GM12878 (cell line): ENCODE results near the gene GPR34. TPM values are rescaled to one million over a fixed set of nuclear protein-coding genes. Genes with fewer than 3 reads are reported as not detected.

Experiments
- ATAC-seq: fragments of 200-7000 bp; cut with Tn5 transposase; 3 replicates; pipeline ENCODE4 v1.9.1; 2020; ENCODE audit warnings: mild to moderate bottlenecking, moderate library complexity
- BruUV-seq: library from RNA; stranded (reverse); fragments of 400-500 nt; replicated peaks from 2 replicates; lab custom pipeline; 2021; lab: Mats Ljungman, UMichigan
- CTCF ChIA-PET: fragments of 300-600 bp; sonication (Branson Sonifier 250); formaldehyde crosslinking; extraction: SDS; loops from one replicate; lab custom pipeline; 2021; ENCODE audit warnings: inconsistent platforms; lab: Yijun Ruan, JAX
- POLR2A ChIA-PET: fragments of 350-600 bp; formaldehyde crosslinking; extraction: SDS; loops from one replicate; lab custom pipeline; 2021; ENCODE audit warnings: inconsistent platforms; lab: Charles Lee
- RAD21 ChIA-PET: fragments of 300-600 bp; sonication (Branson Sonifier 250); formaldehyde crosslinking; loops from one replicate; lab custom pipeline; 2023; ENCODE audit warnings: antibody characterized with exemption; ENCODE audit not compliant: unreplicated experiment; lab: Charles Lee
- SMC1A ChIA-PET: fragments of 300-600 bp; sonication (Branson Sonifier 250); formaldehyde crosslinking; loops from one replicate; lab custom pipeline; 2023; ENCODE audit not compliant: unreplicated experiment, uncharacterized antibody; lab: Charles Lee
- DNase-seq: peaks from one replicate; pipeline ENCODE4 v3.0.0-alpha.2; 2011; ENCODE audit warnings: low read depth, low spot score
- FAIRE-seq: peaks from 3 replicates; lab custom pipeline; 2011; peaks lifted over from hg19 to GRCh38; lab: Jason Lieb, UNC
- H2AFZ ChIP-seq: 2 replicates; pipeline ENCODE4 v1.6.0; 2011; ENCODE audit warnings: low read depth, low read length, control low read depth; ENCODE audit not compliant: control insufficient read depth
- H3K27ac ChIP-seq: 2 replicates; pipeline ENCODE4 v1.5.1; 2011; ENCODE audit warnings: control low read depth; ENCODE audit not compliant: control insufficient read depth, insufficient read depth
- H3K27me3 ChIP-seq, 2 experiments: replicated peaks in 1 of 2; 2 replicates each; pipeline versions ENCODE4 v1.6.0 to v1.6.1; 2011; ENCODE audit warnings: low read length in 1 of 2; ENCODE audit not compliant: control insufficient read depth in 2 of 2, insufficient read depth in 2 of 2
- H3K36me3 ChIP-seq, 2 experiments: 2 replicates each; pipeline ENCODE4 v1.5.1; 2011; ENCODE audit warnings: low read length in 1 of 2; ENCODE audit not compliant: control insufficient read depth in 2 of 2, insufficient read depth in 2 of 2
- H3K4me1 ChIP-seq: 2 replicates; pipeline ENCODE4 v1.6.1; 2011; ENCODE audit warnings: mild to moderate bottlenecking, low read length, moderate library complexity, mixed read lengths; ENCODE audit not compliant: control insufficient read depth, insufficient read depth
- H3K4me2 ChIP-seq: 2 replicates; pipeline ENCODE4 v1.6.0; 2011; ENCODE audit warnings: control low read depth; ENCODE audit not compliant: control insufficient read depth, insufficient read depth
- H3K4me3 ChIP-seq: fragments of 200-600 bp; sonication (generic); 2 replicates; pipeline ENCODE4 v1.5.1; 2016
- H3K79me2 ChIP-seq: 2 replicates; pipeline ENCODE4 v1.6.0; 2011; ENCODE audit warnings: low read length; ENCODE audit not compliant: control insufficient read depth, insufficient read depth
- H3K9ac ChIP-seq: 2 replicates; pipeline ENCODE4 v1.8.0; 2011; ENCODE audit warnings: low read length, control low read depth, mixed read lengths; ENCODE audit not compliant: control insufficient read depth, insufficient read depth
- H3K9me3 ChIP-seq: replicated peaks from 3 replicates; pipeline ENCODE4 v1.5.1; 2011; ENCODE audit warnings: mild to moderate bottlenecking, low read length; ENCODE audit not compliant: control insufficient read depth, insufficient read depth
- H4K20me1 ChIP-seq: 2 replicates; pipeline ENCODE4 v1.6.0; 2011; ENCODE audit not compliant: control insufficient read depth, insufficient read depth
- CREB1 ChIP-seq: IDR thresholded peaks from 2 replicates; pipeline ENCODE4 v1.6.1; 2012; ENCODE audit warnings: low read depth, mild to moderate bottlenecking, inconsistent platforms
- EP300 ChIP-seq, 2 experiments: fragments of 150-350 bp in 1 of 2; IDR thresholded peaks; 2 replicates each; pipeline ENCODE4 v1.6.1; 2011 to 2012; ENCODE audit warnings: low read depth in 2 of 2, low read length in 2 of 2, borderline replicate concordance in 1 of 2, improper control_type of control experiment in 1 of 2, inconsistent platforms in 1 of 2; ENCODE audit not compliant: control insufficient read depth in 1 of 2
- FOS ChIP-seq: IDR thresholded peaks from 3 replicates; pipeline ENCODE4 v1.6.1; 2011; ENCODE audit warnings: borderline replicate concordance; ENCODE audit not compliant: insufficient read length; ENCODE audit errors: extremely low read depth
- GATAD2B ChIP-seq: fragments of 450-650 bp; conservative IDR thresholded peaks from 2 replicates; pipeline ENCODE4 v1.6.1; 2017; ENCODE audit warnings: low read depth, mild to moderate bottlenecking, moderate library complexity
- MLLT1 ChIP-seq: fragments of 450-650 bp; IDR thresholded peaks from 2 replicates; pipeline ENCODE4 v1.6.1; 2016; ENCODE audit warnings: mild to moderate bottlenecking
- NBN ChIP-seq: fragments of 450-650 bp; IDR thresholded peaks from 2 replicates; pipeline ENCODE4 v1.6.1; 2016
- NFYA ChIP-seq: IDR thresholded peaks from 2 replicates; pipeline ENCODE4 v1.6.1; 2011; ENCODE audit warnings: low read depth, mild to moderate bottlenecking, low read length, improper control_type of control experiment, borderline replicate concordance
- SIX5 ChIP-seq: IDR thresholded peaks from 2 replicates; pipeline ENCODE4 v1.6.1; 2011; ENCODE audit warnings: mild to moderate bottlenecking, low read depth, low read length, moderate library complexity; ENCODE audit not compliant: severe bottlenecking
- SMC3 ChIP-seq: IDR thresholded peaks from 2 replicates; pipeline ENCODE4 v1.6.1; 2011; ENCODE audit warnings: low read length, improper control_type of control experiment, borderline replicate concordance
- YBX1 ChIP-seq: fragments of 450-650 bp; IDR thresholded peaks from 2 replicates; pipeline ENCODE4 v1.6.1; 2016; ENCODE audit warnings: antibody characterized with exemption
- WGBS: methylation state at CpG from one replicate; pipeline ENCODE4 v1.1.6; 2016; ENCODE audit warnings: low lambda C conversion rate; ENCODE audit not compliant: insufficient replicate concordance, insufficient coverage; ENCODE audit errors: missing lambda C conversion rate; 5-methylcytosine and 5-hydroxymethylcytosine counted together
- in situ Hi-C: fragments of 300-500 bp; cut with MboI; formaldehyde crosslinking; loops from 9 replicates; pipeline ENCODE4 v1.14.3; 2018; ENCODE audit warnings: mixed read lengths
- intact Hi-C: fragments of 100-400 bp; cut with micrococcal nuclease; formaldehyde crosslinking; loops from one replicate; pipeline ENCODE4 v1.14.2; 2022; ENCODE audit not compliant: unreplicated experiment
- polyA plus RNA-seq, 11 experiments: library from polyadenylated mRNA; depleted of rRNA in 4 of 11; unstranded in 6 of 11; stranded (reverse) in 5 of 11; fragments of >200 nt; fragmentation: Nextera tagmentation in 4 of 11; fragmentation: Illumina TruSeq in 1 of 11; extraction: Ambion mirVana in 4 of 11; extraction: Trizol in 1 of 11; gene quantifications; 1 replicate in 1 of 11; 2 replicates in 10 of 11; pipeline versions ENCODE4 v1.2.1 to v1.2.3, GENCODE V29; 2011 to 2016; ENCODE audit warnings: inconsistent platforms in 2 of 11, missing spikeins in 2 of 11, low read depth in 1 of 11
- total RNA-seq, 4 experiments: library from RNA; depleted of rRNA in 3 of 4; stranded (reverse); fragments of >200 nt in 3 of 4; fragmentation: Illumina TruSeq in 1 of 4; extraction: Trizol in 1 of 4; gene quantifications; 2 replicates each; pipeline versions ENCODE4 v1.2.1 to v1.2.3, GENCODE V29; 2013 to 2021
- TF ChIP-seq, protein P1 (sequence below): IDR thresholded peaks from 2 replicates; pipeline ENCODE4 v1.6.1; 2011; ENCODE audit warnings: mild to moderate bottlenecking, low read depth, low read length, moderate library complexity; ENCODE audit not compliant: insufficient replicate concordance
- TF ChIP-seq, protein P2 (sequence below): fragments of 450-650 bp; IDR thresholded peaks from 2 replicates; pipeline ENCODE4 v1.6.1; 2017; ENCODE audit warnings: low read depth, mild to moderate bottlenecking, moderate library complexity
- TF ChIP-seq, protein P3 (sequence below): fragments of 450-650 bp; IDR thresholded peaks from 2 replicates; pipeline ENCODE4 v1.6.1; 2017; ENCODE audit warnings: borderline replicate concordance

Gene GPR34
- total and polyA plus RNA-seq, 10 of the 15 experiments (the other 5 are each of a cell fraction or from before 2014, with no cell fraction given), result 0.12 to 0.84 (median 0.28) TPM; not detected in 1

- no peak for FAIRE-seq
- WGBS, result 24% methylated on average over 2 of the region's 2 CpGs
- peaks cover 10% of the 10 kb centered on the region for H3K4me1 ChIP-seq
- DNase-seq, result no peak
- H2AFZ ChIP-seq, result no peak overlapping the region
- TF ChIP-seq, protein P1, sequence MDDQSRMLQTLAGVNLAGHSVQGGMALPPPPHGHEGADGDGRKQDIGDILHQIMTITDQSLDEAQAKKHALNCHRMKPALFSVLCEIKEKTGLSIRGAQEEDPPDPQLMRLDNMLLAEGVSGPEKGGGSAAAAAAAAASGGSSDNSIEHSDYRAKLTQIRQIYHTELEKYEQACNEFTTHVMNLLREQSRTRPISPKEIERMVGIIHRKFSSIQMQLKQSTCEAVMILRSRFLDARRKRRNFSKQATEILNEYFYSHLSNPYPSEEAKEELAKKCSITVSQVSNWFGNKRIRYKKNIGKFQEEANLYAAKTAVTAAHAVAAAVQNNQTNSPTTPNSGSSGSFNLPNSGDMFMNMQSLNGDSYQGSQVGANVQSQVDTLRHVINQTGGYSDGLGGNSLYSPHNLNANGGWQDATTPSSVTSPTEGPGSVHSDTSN, result no peak
- no peak for TF ChIP-seq NBN
- TF ChIP-seq, protein P2, sequence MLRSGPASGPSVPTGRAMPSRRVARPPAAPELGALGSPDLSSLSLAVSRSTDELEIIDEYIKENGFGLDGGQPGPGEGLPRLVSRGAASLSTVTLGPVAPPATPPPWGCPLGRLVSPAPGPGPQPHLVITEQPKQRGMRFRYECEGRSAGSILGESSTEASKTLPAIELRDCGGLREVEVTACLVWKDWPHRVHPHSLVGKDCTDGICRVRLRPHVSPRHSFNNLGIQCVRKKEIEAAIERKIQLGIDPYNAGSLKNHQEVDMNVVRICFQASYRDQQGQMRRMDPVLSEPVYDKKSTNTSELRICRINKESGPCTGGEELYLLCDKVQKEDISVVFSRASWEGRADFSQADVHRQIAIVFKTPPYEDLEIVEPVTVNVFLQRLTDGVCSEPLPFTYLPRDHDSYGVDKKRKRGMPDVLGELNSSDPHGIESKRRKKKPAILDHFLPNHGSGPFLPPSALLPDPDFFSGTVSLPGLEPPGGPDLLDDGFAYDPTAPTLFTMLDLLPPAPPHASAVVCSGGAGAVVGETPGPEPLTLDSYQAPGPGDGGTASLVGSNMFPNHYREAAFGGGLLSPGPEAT, result no peak
- TF ChIP-seq GATAD2B, result no peak
- no peak for TF ChIP-seq NFYA
- no peak for TF ChIP-seq SMC3
- no peak for TF ChIP-seq SIX5
- TF ChIP-seq EP300 (IDR thresholded peaks at IDR 0.05; ENCODE audit: borderline replicate concordance in 1 of 2, control insufficient read depth in 1 of 2, low read depth in 2 of 2, low read length in 2 of 2), result no peak
- TF ChIP-seq YBX1, result no peak
- TF ChIP-seq, protein P3, sequence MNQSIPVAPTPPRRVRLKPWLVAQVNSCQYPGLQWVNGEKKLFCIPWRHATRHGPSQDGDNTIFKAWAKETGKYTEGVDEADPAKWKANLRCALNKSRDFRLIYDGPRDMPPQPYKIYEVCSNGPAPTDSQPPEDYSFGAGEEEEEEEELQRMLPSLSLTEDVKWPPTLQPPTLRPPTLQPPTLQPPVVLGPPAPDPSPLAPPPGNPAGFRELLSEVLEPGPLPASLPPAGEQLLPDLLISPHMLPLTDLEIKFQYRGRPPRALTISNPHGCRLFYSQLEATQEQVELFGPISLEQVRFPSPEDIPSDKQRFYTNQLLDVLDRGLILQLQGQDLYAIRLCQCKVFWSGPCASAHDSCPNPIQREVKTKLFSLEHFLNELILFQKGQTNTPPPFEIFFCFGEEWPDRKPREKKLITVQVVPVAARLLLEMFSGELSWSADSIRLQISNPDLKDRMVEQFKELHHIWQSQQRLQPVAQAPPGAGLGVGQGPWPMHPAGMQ, result no peak
- no peak for TF ChIP-seq FOS
- TF ChIP-seq CREB1, result no peak
- TF ChIP-seq MLLT1, result no peak
- TF ChIP-seq, all 136 proteins: peak for 0
- Histone ChIP-seq H3K27ac (no peak overlapping the region), H3K4me2 (no peak overlapping the region), H3K4me3 (no peak overlapping the region), H3K79me2 (no peaks in the 10 kb centered on the region), H3K27me3 (no peaks in the 10 kb centered on the region), H3K9ac (no peak overlapping the region), H3K9me3 (no peaks in the 10 kb centered on the region), H3K36me3 (no peaks in the 10 kb centered on the region), H4K20me1 (no peaks in the 10 kb centered on the region)
- intact Hi-C loops (loop anchor here (2.0 to 10.0 kb wide), 2 partner anchors 61 to 395 kb away; partner anchors contain the start of gene DDX3X), in situ Hi-C loops (no loop called here)
- ATAC-seq, result no peak
- CTCF ChIA-PET, result interaction anchor here (1.2 to 1.3 kb wide), 2 partner anchors 24 to 29 kb away, joined by 3 to 4 read pairs; no protein-coding TSS in a partner anchor
- SMC1A ChIA-PET, result interaction anchor here (0.6 to 1.2 kb wide), 3 partner anchors 8 to 122 kb away, joined by 3 to 4 read pairs (median 3); no protein-coding TSS in a partner anchor
- no TSS peak for BruUV-seq
- RAD21 ChIA-PET, result interaction anchor here (1.8 kb wide), 1 partner anchor 24 kb away, joined by 5 read pairs; no protein-coding TSS in a partner anchor
- POLR2A ChIA-PET, result interaction anchor here (2.2 kb wide), 1 partner anchor 24 kb away, joined by 5 read pairs; no protein-coding TSS in a partner anchor
Observed at GRCh38 chrX:41730081-41730480, 41.3 kb downstream of the GPR34 start.
